ENCODE measurements around the gene LILRA5.
A peak's percentile ranks its signal among the peaks of the same experiment; 100 is the strongest.
"Not testable (repeated sequence)": the region's sequence is repeated elsewhere in the genome, so short reads cannot be mapped to it uniquely, and the experiment has no call there.

LILRA5 gene

DNA sequence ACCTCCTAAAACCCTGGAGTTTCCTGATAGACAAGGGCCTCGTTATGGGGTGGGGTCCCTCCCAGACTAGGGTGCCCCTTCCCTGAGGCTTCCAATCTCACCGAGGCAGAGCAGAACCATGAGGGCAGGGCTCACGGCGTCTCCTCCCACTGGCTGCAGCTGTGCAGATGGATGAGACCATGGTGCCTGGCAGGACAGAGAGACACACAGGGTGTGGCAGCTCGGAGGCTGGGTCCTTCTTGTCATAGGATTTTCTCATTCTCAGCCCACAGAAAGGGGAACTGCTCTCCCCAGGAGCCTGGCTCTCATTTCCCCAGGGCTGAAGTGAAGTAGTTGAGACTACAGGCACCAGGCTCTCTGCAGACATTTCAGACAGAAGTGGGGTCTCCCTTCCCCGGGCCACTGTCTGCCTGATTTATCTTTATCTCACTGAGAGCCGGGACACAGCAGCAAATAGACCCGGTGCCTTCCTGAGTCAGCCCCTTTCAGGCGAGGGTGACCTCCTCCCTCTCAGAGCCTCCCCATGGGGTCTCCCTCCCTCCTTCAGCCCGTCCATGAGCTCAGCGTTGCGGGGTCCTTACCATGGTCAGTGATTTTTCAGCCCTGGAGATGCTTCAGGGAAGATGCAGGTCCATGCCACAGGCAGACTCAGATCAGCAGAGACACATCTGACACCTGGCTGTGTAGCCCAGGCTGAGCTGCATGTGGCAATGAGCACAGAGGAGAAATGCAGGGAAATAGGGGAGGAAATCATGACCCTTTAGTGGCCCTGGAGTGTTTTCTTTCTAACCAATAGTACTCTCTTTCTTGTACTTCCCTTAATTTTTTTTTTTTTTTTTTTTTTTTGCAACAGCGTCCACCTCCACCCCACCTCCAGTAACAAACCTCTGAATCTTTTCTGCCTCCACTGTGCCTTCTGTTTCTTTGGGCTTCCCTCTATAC is at the start of gene LILRA5:
Gene LILRA5, minus strand, starts transcription at position 731 of the 942 bp plus-strand sequence. Its CDS starts 147 bp downstream, at position 584.
- H3K4me2 ChIP-seq: peak within 1 kb of the TSS; percentile 55
- H3K27ac ChIP-seq: no peak within 1 kb of the TSS
- H3K27me3 ChIP-seq: no peaks in the 10 kb centered on the region
- H4K20me1 ChIP-seq: no peaks in the 10 kb centered on the region
- no peaks in the 10 kb centered on the region for H3K36me3 ChIP-seq
- H3K4me3 ChIP-seq: no peak within 1 kb of the TSS
- no peak within 1 kb of the TSS; the same call in 1 of the 2 replicates for H3K9ac ChIP-seq
- H3K9me3 ChIP-seq: no peaks in the 10 kb centered on the region
- TF ChIP-seq Cebpa-rat (IDR thresholded peaks at IDR 0.05): no peak
- H3K4me1 ChIP-seq: peaks cover 14% of the 10 kb centered on the region

DNA sequence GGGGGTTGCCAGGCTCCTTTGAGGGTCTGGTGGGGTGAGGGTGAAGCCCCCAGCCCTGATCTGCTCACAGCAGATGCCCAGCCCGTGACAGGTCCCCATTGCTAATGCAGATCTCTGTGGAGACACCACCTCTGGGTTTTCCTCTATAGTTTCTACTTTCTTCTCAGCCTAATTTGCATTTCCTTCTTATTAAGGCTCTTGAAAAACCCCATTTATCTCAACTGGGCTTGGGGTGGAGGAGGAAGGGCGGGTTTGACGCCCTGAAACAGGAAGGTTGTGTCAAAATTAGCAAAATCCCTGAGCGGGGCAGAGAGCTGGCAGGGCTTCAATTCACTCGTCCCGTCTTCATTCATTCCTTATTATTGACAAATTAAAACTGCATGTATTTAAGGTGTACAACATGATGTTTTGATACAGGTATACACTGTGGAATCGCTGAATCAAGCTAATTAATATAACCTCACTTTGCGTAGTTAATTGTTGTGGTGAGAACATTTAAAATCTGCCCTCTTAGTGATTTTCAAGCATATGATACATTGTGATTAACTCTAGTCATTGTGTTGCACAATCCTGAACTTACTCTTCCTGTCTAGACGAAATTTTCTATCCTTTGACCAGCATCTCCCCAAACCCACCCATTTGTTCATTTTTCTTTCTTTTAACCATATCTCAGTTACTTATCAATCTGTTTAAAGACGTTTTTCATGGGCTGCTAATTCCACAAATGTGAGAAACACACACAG is 48.9 kb upstream of the LILRA5 start:
- H3K4me1 ChIP-seq: peaks cover 74% of the 10 kb centered on the region
- not testable (repeated sequence) for H3K27me3 ChIP-seq, H4K20me1 ChIP-seq, H3K9me3 ChIP-seq
- peak overlapping the region; percentile 72 for H3K4me3 ChIP-seq
- H3K36me3 ChIP-seq: peaks cover 12% of the 10 kb centered on the region
- peak; percentile 35; the same call in 1 of the 2 replicates for TF ChIP-seq Cebpa-rat (IDR thresholded peaks at IDR 0.05)
- peak overlapping the region; percentile 69 for H3K9ac ChIP-seq
- peak overlapping the region; percentile 85 for H3K4me2 ChIP-seq
- H3K27ac ChIP-seq: peak overlapping the region; percentile 69

DNA sequence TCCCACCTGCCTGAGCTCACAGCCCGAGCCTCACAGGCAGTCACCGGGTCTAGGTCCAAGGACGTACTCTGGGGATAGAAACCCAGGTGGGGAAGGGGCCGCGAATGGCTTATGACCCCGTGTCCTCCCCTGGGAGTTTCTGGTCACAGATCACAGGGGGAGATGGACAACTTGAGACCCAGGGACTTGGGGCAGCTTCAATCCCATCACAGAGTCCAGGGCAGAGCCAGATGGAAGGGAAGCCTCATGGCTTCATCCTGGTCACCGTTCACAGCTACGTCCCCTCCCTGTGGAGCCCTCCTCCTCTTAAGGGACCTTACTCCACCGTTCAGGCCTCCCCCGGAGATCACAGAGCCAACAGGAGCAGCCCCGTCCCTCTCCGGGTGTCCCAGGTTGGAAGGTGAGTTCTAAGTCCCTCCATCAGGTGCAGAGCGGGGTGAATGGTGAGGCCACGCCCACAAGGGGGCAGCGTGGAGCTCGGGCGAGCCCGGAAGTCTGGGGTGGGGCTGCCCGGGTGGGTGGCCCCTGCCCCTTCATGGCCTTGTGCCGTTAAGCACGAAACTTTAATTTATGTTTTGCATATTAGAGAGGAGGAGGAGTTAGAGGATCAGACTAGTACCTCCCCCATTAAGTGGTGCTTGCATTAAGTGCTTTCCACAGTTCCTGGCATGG is 46.3 kb upstream of the LILRA5 start:
- peaks cover 79% of the 10 kb centered on the region for H3K4me1 ChIP-seq
- H3K27me3 ChIP-seq, H3K27ac ChIP-seq, H3K4me3 ChIP-seq, H4K20me1 ChIP-seq, H3K9ac ChIP-seq, H3K9me3 ChIP-seq: not testable (repeated sequence)
- H3K4me2 ChIP-seq: peak overlapping the region; percentile 43; the same call in 1 of the 2 replicates
- H3K36me3 ChIP-seq: peaks cover 37% of the 10 kb centered on the region

DNA sequence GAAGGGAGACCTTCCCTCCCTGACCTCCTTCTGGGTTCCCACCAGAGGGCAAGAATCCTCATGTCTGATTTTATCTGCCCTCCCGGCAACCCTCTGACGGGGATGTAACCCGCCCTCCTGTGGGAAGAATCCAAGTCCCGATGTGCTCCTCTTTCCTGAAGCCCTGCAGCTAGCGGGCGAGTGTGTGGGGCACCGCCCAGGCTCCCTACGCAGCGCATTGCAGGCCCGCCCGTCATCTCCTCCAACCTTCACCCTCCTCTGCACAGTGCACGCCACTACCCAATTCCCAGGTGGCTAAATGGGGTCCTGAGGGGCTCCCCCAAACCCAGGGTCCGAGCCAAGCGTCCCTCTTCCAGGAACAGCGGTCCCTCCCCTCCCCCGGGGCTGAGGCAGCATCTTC is 44.4 kb upstream of the LILRA5 start:
- H3K4me2 ChIP-seq: peak overlapping the region; percentile 85
- H3K9ac ChIP-seq: no peak overlapping the region; the same call in 1 of the 2 replicates
- H3K27ac ChIP-seq: peak overlapping the region; percentile 69
- no peaks in the 10 kb centered on the region for H3K9me3 ChIP-seq
- peaks cover 38% of the 10 kb centered on the region for H3K36me3 ChIP-seq
- H3K4me1 ChIP-seq: peaks cover 75% of the 10 kb centered on the region
- no peaks in the 10 kb centered on the region for H3K27me3 ChIP-seq
- H4K20me1 ChIP-seq: no peaks in the 10 kb centered on the region
- 0 out of 2 replicates have a peak overlapping the region, but pooled peaks have one; percentile 3 for H3K4me3 ChIP-seq
- TF ChIP-seq Cebpa-rat (IDR thresholded peaks at IDR 0.05): no peak

- Histone ChIP-seq H3K4me3 (no peak overlapping the region), H3K9ac (no peak overlapping the region), H4K20me1 (no peaks in the 10 kb centered on the region)
Measured at GRCh38 chr19:54356444-54357056, 43.6 kb upstream of the LILRA5 start.

DNA sequence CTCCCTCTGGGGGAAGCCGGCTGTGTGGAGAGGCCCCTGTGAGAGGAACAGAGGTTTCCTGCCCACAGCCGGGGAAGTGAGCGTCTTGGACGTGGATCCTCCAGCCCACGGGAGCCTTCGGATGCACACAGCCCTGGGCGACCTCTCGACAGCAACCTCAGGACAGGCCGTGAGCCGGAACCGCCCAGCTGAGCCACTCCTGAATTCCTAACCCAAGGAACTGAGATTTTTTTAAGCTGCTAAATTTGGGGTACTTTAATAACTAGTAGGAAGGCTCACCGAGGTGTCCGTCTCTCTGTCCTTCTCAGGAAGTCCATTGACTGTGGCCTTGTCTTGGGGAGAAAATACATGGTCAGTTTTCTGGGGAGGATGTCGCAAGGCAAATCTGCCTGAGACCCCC is 42.7 kb upstream of the LILRA5 start:
- Histone ChIP-seq H3K4me3 (no peak overlapping the region), H3K27me3 (no peaks in the 10 kb centered on the region), H4K20me1 (no peaks in the 10 kb centered on the region), H3K9ac (peak overlapping the region; percentile 2; the same call in 1 of the 2 replicates), H3K4me1 (peaks cover 79% of the 10 kb centered on the region), H3K9me3 (no peaks in the 10 kb centered on the region), H3K36me3 (peaks cover 33% of the 10 kb centered on the region), H3K4me2 (peak overlapping the region; percentile 85), H3K27ac (peak overlapping the region; percentile 63)
- TF ChIP-seq Cebpa-rat (IDR thresholded peaks at IDR 0.05): no peak

More at GRCh38 chr19:54356444-54357056, 43.6 kb upstream of the LILRA5 start:
- peaks cover 38% of the 10 kb centered on the region for H3K36me3 ChIP-seq
- H3K27ac ChIP-seq: peak overlapping the region; percentile 69
- no peaks in the 10 kb centered on the region for H3K9me3 ChIP-seq
- H3K27me3 ChIP-seq: no peaks in the 10 kb centered on the region
- TF ChIP-seq Cebpa-rat (IDR thresholded peaks at IDR 0.05): no peak
- H3K4me2 ChIP-seq: peak overlapping the region; percentile 85
- peaks cover 79% of the 10 kb centered on the region for H3K4me1 ChIP-seq

GRCh38 chr19:54354761-54355160 is 41.8 kb upstream of the LILRA5 start:
- Histone ChIP-seq H3K4me1 (peaks cover 79% of the 10 kb centered on the region), H3K4me3 (no peak overlapping the region), H3K4me2 (peak overlapping the region; percentile 85; the same call in 1 of the 2 replicates), H3K9ac (peak overlapping the region; percentile 2; the same call in 1 of the 2 replicates), H4K20me1 (no peaks in the 10 kb centered on the region), H3K36me3 (peaks cover 29% of the 10 kb centered on the region), H3K9me3 (no peaks in the 10 kb centered on the region), H3K27me3 (no peaks in the 10 kb centered on the region), H3K27ac (peak overlapping the region; percentile 63)
- TF ChIP-seq Cebpa-rat (IDR thresholded peaks at IDR 0.05): no peak

DNA sequence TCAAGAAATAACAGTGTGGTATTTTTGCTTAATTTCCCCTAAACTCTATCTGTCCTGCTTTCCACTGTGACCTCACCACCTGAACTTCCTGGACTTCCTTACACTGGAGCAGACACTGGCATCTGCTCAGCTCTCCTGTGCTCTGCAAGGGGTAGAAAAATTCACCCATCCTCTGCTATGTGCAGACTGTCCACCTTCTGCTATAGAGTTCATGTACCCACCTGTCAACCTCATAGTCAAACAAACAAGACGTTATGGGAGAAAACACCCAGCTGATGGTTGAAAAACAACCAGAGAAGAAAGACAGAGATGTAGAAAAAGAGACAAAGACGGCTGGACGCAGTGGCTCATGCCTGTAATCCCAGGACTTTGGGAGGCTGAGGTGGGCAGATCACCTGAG is 39.6 kb upstream of the LILRA5 start:
- H3K27ac ChIP-seq: peak overlapping the region; percentile 63; the same call in 1 of the 2 replicates
- H3K9ac ChIP-seq: peak overlapping the region; percentile 44; the same call in 1 of the 2 replicates
- TF ChIP-seq Cebpa-rat (IDR thresholded peaks at IDR 0.05): no peak
- no peaks in the 10 kb centered on the region for H3K9me3 ChIP-seq
- no peaks in the 10 kb centered on the region for H3K27me3 ChIP-seq
- H3K4me3 ChIP-seq: no peak overlapping the region
- H3K36me3 ChIP-seq: peaks cover 29% of the 10 kb centered on the region
- H4K20me1 ChIP-seq: no peaks in the 10 kb centered on the region
- peaks cover 87% of the 10 kb centered on the region for H3K4me1 ChIP-seq
- peak overlapping the region; percentile 81 for H3K4me2 ChIP-seq

DNA sequence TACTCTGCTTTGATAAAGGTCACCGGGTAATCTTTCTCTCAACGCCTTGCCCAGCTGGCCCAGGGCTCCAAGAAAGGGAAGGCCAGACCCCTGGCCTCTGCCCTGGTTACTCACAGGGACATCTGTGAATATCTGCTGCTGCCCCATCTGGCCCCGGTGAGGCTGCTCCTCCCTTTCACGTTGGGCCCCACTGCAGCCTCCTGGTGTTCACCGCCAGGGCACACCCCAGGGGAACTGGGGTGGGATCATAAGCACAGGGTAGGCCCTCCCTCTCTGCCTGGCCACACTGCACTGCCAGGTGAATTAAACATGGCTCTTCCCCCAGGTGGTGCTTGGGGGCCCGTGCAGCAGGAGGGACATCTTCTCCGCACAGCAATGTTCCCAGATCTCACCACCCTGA is 39.1 kb upstream of the LILRA5 start:
- peak overlapping the region; percentile 81 for H3K4me2 ChIP-seq
- no peaks in the 10 kb centered on the region for H3K27me3 ChIP-seq
- H3K4me3 ChIP-seq: no peak overlapping the region
- peak overlapping the region; percentile 44; the same call in 1 of the 2 replicates for H3K9ac ChIP-seq
- TF ChIP-seq Cebpa-rat (IDR thresholded peaks at IDR 0.05): no peak
- peaks cover 29% of the 10 kb centered on the region for H3K36me3 ChIP-seq
- peak overlapping the region; percentile 63 for H3K27ac ChIP-seq
- H4K20me1 ChIP-seq: no peaks in the 10 kb centered on the region
- no peaks in the 10 kb centered on the region for H3K9me3 ChIP-seq
- peaks cover 87% of the 10 kb centered on the region for H3K4me1 ChIP-seq

Measured in BLaER1 (cell line).